NOMO-1 treated with DMSO at 0.1 percent for 48 hours (cell line): ENCODE results near the gene LRBA.

Source experiments
- DNase-seq: peaks from one replicate; lab custom pipeline; 2025; ENCODE audit not compliant: unreplicated experiment; lab: John Stamatoyannopoulos, UW

The LRBA gene

GRCh38 chr4:150382028-150382427, 633.1 kb downstream of the LRBA start:
- DNase-seq = no peak

GRCh38 chr4:150381609-150382008, 633.5 kb downstream of the LRBA start:
- no peak for DNase-seq

GRCh38 chr4:150381036-150381435, 634.0 kb downstream of the LRBA start:
- DNase-seq = no peak

GRCh38 chr4:150379454-150379853, 635.6 kb downstream of the LRBA start:
- DNase-seq = no peak

- DNase-seq = no peak
Measured at GRCh38 chr4:150375025-150375424, 640.1 kb downstream of the LRBA start.

- DNase-seq = no peak
Measured at GRCh38 chr4:150371869-150372268, 643.2 kb downstream of the LRBA start.

GRCh38 chr4:150369434-150370380, 645.4 kb downstream of the LRBA start:
- DNase-seq = no peak

- DNase-seq = no peak
Measured at GRCh38 chr4:150368667-150369066, 646.4 kb downstream of the LRBA start.

GRCh38 chr4:150367326-150367725, 647.8 kb downstream of the LRBA start:
- DNase-seq = no peak

GRCh38 chr4:150366487-150366999, 648.5 kb downstream of the LRBA start:
- DNase-seq = peak; percentile 18

- no peak for DNase-seq
Measured at GRCh38 chr4:150363721-150364688, 651.1 kb downstream of the LRBA start.

GRCh38 chr4:150358691-150359090, 656.4 kb downstream of the LRBA start:
- DNase-seq = no peak

GRCh38 chr4:150357829-150358228, 657.3 kb downstream of the LRBA start:
- no peak for DNase-seq

- no peak for DNase-seq
Measured at GRCh38 chr4:150355858-150356455, 659.1 kb downstream of the LRBA start.

- DNase-seq = no peak
Measured at GRCh38 chr4:150355418-150355817, 659.7 kb downstream of the LRBA start.

- DNase-seq = no peak
Measured at GRCh38 chr4:150354214-150354796, 660.8 kb downstream of the LRBA start.

GRCh38 chr4:150348079-150348478, 667.0 kb downstream of the LRBA start:
- peak; percentile 31 for DNase-seq

GRCh38 chr4:150345207-150345744, 669.8 kb downstream of the LRBA start:
- DNase-seq = no peak

- DNase-seq = no peak
Measured at GRCh38 chr4:150343796-150344195, 671.3 kb downstream of the LRBA start.

- DNase-seq = no peak
Measured at GRCh38 chr4:150342945-150343344, 672.1 kb downstream of the LRBA start.
